Measurements from ENCODE around the gene DIAPH2.
"Not testable (repeated sequence)": the region's sequence is repeated elsewhere in the genome, so short reads cannot be mapped to it uniquely, and the experiment has no call there.

The DIAPH2 gene

GRCh38 chrX:97401154-97401553, 716.5 kb downstream of the DIAPH2 start:
- no peak for DNase-seq

GRCh38 chrX:97401586-97402136, 717.0 kb downstream of the DIAPH2 start:
- DNase-seq: no peak

GRCh38 chrX:97402333-97402732, 717.7 kb downstream of the DIAPH2 start:
- no peak for DNase-seq

GRCh38 chrX:97402903-97403302, 718.3 kb downstream of the DIAPH2 start:
- DNase-seq: no peak

- no peak for DNase-seq
Measured at GRCh38 chrX:97405031-97405660, 720.5 kb downstream of the DIAPH2 start.

- DNase-seq: not testable (repeated sequence)
Measured at GRCh38 chrX:97409632-97410415, 725.2 kb downstream of the DIAPH2 start.

- DNase-seq: no peak
Measured at GRCh38 chrX:97416461-97416860, 731.8 kb downstream of the DIAPH2 start.

- no peak for DNase-seq
Measured at GRCh38 chrX:97429101-97429500, 744.5 kb downstream of the DIAPH2 start.

GRCh38 chrX:97431281-97431680, 746.6 kb downstream of the DIAPH2 start:
- DNase-seq: no peak

- no peak for DNase-seq
Measured at GRCh38 chrX:97446298-97446882, 761.7 kb downstream of the DIAPH2 start.

- DNase-seq: no peak
Measured at GRCh38 chrX:97447306-97447705, 762.7 kb downstream of the DIAPH2 start.

- DNase-seq: no peak
Measured at GRCh38 chrX:97452283-97452682, 767.6 kb downstream of the DIAPH2 start.

- no peak for DNase-seq
Measured at GRCh38 chrX:97461763-97462162, 777.1 kb downstream of the DIAPH2 start.

GRCh38 chrX:97471071-97471470, 786.4 kb downstream of the DIAPH2 start:
- no peak for DNase-seq

GRCh38 chrX:97474933-97475332, 790.3 kb downstream of the DIAPH2 start:
- DNase-seq: no peak

GRCh38 chrX:97479106-97479890, 794.7 kb downstream of the DIAPH2 start:
- no peak for DNase-seq

GRCh38 chrX:97481228-97481627, 796.6 kb downstream of the DIAPH2 start:
- no peak for DNase-seq

- no peak for DNase-seq
Measured at GRCh38 chrX:97482666-97483300, 798.1 kb downstream of the DIAPH2 start.

GRCh38 chrX:97490656-97491055, 806.0 kb downstream of the DIAPH2 start:
- no peak for DNase-seq

GRCh38 chrX:97494756-97495372, 810.2 kb downstream of the DIAPH2 start:
- DNase-seq: no peak

- no peak for DNase-seq
Measured at GRCh38 chrX:97498093-97498492, 813.5 kb downstream of the DIAPH2 start.

- DNase-seq: no peak
Measured at GRCh38 chrX:97504431-97504830, 819.8 kb downstream of the DIAPH2 start.

Measured in activated naive CD4-positive, alpha-beta T cell (primary cell).